IgD-negative memory B cell (primary cell): ENCODE data around the gene RER1. TPM values are rescaled to one million over a fixed set of nuclear protein-coding genes. Genes with fewer than 3 reads are reported as not detected.

Source experiments
- H3K27ac Mint-ChIP-seq, 3 donors: one replicate each; pipeline ENCODE4 v1.8.0; 2020 to 2022; ENCODE audit warnings: mild to moderate bottlenecking in 3 of 3, mixed read lengths in 3 of 3, moderate library complexity in 1 of 3
- H3K27me3 Mint-ChIP-seq: one replicate; pipeline ENCODE4 v1.8.0; 2021; ENCODE audit warnings: mixed read lengths
- H3K36me3 Mint-ChIP-seq: one replicate; pipeline ENCODE4 v1.8.0; 2020; ENCODE audit warnings: mild to moderate bottlenecking, mixed read lengths
- H3K4me1 Mint-ChIP-seq, 3 donors: one replicate each; pipeline ENCODE4 v1.8.0; 2020 to 2022; ENCODE audit warnings: mixed read lengths in 3 of 3, mild to moderate bottlenecking in 1 of 3
- H3K4me3 Mint-ChIP-seq, 4 donors: one replicate each; pipeline ENCODE4 v1.8.0; 2020 to 2022; ENCODE audit warnings: mild to moderate bottlenecking in 4 of 4, mixed read lengths in 4 of 4, moderate library complexity in 3 of 4
- H3K9me3 Mint-ChIP-seq, 3 donors: one replicate each; pipeline ENCODE4 v1.8.0; 2020 to 2021; ENCODE audit warnings: mixed read lengths in 3 of 3, mild to moderate bottlenecking in 1 of 3
- polyA plus RNA-seq: library from polyadenylated mRNA; unstranded; fragments of 300-500 nt; fragmentation: Illumina TruSeq; gene quantifications from one replicate; pipeline ENCODE4 v1.2.3, GENCODE V29; 2021

Gene RER1
- polyA plus RNA-seq, 1 donor from 2014 or later: 141 TPM

DNA sequence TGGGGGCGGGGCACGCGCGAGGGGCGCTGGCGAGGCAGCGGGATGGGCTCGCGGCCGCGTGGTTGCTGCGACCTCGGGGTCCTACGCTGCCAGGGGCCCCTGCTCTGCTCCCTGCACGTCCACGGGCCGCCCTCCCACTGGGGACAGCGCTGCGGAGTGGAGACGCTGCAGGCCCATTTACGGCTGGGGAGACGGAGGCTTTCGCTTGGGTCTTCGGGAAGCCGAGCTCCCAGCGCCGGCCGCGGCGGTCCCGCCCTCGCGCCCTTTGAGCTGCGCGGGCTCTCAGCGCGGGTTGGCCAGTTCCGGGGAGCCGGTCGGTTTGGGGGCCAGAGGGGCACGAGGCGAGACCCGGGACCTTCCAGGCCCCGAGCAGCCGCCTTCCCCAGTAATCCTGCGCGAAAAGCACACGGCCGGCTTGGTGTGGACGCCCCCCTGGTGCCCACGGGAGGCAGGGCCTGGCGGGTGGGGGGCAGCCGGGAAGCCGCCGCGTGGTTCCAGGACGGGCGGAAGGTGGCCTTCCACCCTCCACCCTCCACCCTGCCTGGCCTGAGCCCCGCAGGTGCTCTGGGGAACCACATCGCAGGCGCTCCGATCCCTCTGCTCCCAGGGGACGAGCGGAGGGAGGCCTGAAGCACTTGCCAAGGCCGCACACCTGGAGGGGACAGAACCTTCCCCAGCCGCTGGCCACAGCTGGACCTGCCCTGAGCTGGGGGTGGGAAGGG is 21.3 kb downstream of the RER1 start:
- Mint-ChIP-seq H3K27me3 (peaks cover 7% of the 10 kb centered on the region), H3K4me3 (peak overlapping the region; percentile 77 to 97 (median 92)), H3K9me3 (no peaks in the 10 kb centered on the region), H3K27ac (peak overlapping the region in 2 of 3 donors; percentile 53 to 85), H3K36me3 (no peaks in the 10 kb centered on the region), H3K4me1 (peaks cover 15 to 35% (median 24%) of the 10 kb centered on the region in 3 donors)

GRCh38 chr1:2413495-2414296 is 22.1 kb downstream of the RER1 start:
- no peaks in the 10 kb centered on the region for H3K36me3 Mint-ChIP-seq
- peak overlapping the region; percentile 77 to 97 (median 90) for H3K4me3 Mint-ChIP-seq
- H3K27ac Mint-ChIP-seq: peak overlapping the region; percentile 84 to 95 (median 95)
- peaks cover 15 to 35% (median 24%) of the 10 kb centered on the region in 3 donors for H3K4me1 Mint-ChIP-seq
- peaks cover 7% of the 10 kb centered on the region for H3K27me3 Mint-ChIP-seq
- no peaks in the 10 kb centered on the region for H3K9me3 Mint-ChIP-seq

DNA sequence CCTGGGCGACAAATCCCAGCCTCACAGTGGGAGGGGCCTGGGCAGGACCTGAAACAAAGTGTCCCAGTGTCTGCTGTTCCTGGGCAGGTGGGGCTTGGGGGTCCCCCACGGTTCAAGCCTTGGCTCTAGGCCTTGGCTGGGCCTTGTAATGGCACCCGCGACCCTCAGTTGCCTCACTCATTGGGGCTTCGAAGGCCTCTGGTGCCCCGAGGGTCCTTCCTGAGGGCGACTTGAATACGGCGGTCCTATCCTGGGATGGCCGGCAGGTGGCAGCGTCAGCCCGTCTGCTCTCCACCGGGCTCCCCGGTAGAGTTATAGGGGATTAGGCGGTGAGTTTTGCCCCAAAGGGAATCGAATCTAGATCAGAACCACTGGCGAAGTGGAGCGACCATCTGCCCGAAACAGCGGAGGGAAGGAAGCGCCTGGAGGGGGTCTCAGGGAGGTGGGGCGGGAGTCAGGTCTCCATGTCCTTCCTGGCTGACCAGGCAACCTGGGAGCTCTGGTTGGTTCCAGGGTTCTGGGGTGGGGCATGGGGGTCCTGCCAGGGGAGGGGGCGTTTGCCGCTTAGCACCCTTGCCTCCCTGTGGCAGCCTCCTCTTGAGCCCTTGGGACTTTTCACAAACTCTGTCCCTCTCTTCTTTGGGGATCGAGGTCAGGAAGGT is 22.8 kb downstream of the RER1 start:
- Mint-ChIP-seq H3K36me3 (no peaks in the 10 kb centered on the region), H3K9me3 (no peaks in the 10 kb centered on the region), H3K27me3 (peaks cover 11% of the 10 kb centered on the region), H3K4me1 (peaks cover 15 to 35% (median 27%) of the 10 kb centered on the region in 3 donors), H3K27ac (peak overlapping the region; percentile 84 to 95 (median 95)), H3K4me3 (peak overlapping the region; percentile 77 to 97 (median 90))

- Mint-ChIP-seq H3K27ac (peak overlapping the region; percentile 70 to 92 (median 80)), H3K4me1 (peaks cover 15 to 34% (median 27%) of the 10 kb centered on the region in 3 donors), H3K9me3 (no peaks in the 10 kb centered on the region), H3K4me3 (peak overlapping the region; percentile 74 to 94 (median 84)), H3K27me3 (peaks cover 11% of the 10 kb centered on the region), H3K36me3 (no peaks in the 10 kb centered on the region)
Observed at GRCh38 chr1:2415337-2415736, 23.7 kb downstream of the RER1 start.

DNA sequence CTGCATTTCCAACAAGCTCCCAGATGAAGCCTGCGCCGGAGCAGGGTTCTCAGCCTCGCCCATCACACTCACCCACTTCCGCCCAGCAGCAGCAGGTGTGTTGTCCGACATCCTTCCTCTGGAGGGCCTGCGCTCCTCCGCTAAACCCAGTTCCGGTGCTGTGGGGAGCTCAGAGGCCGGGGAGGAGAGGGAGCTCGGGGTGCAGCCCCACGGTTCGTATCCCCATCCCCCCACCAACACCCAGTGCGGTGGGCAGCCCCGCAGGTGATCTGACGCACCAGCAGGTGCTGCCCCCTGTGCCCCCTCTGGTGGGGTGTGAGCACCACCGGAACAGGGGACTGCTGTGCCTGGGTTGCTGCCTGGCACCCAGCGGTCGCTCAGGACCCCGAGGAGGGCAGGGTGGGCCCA is 24.2 kb downstream of the RER1 start:
- H3K36me3 Mint-ChIP-seq: no peaks in the 10 kb centered on the region
- no peaks in the 10 kb centered on the region for H3K9me3 Mint-ChIP-seq
- peaks cover 11% of the 10 kb centered on the region for H3K27me3 Mint-ChIP-seq
- peak overlapping the region; percentile 70 to 92 (median 80) for H3K27ac Mint-ChIP-seq
- peaks cover 15 to 30% (median 27%) of the 10 kb centered on the region in 3 donors for H3K4me1 Mint-ChIP-seq
- H3K4me3 Mint-ChIP-seq: peak overlapping the region; percentile 74 to 94 (median 84)

GRCh38 chr1:2416403-2416802 is 24.8 kb downstream of the RER1 start:
- peaks cover 11% of the 10 kb centered on the region for H3K27me3 Mint-ChIP-seq
- no peaks in the 10 kb centered on the region for H3K9me3 Mint-ChIP-seq
- H3K27ac Mint-ChIP-seq: peak overlapping the region; percentile 60 to 92 (median 71)
- no peaks in the 10 kb centered on the region for H3K36me3 Mint-ChIP-seq
- H3K4me1 Mint-ChIP-seq: peaks cover 15 to 28% (median 25%) of the 10 kb centered on the region in 3 donors
- H3K4me3 Mint-ChIP-seq: peak overlapping the region; percentile 17 to 94 (median 84)

DNA sequence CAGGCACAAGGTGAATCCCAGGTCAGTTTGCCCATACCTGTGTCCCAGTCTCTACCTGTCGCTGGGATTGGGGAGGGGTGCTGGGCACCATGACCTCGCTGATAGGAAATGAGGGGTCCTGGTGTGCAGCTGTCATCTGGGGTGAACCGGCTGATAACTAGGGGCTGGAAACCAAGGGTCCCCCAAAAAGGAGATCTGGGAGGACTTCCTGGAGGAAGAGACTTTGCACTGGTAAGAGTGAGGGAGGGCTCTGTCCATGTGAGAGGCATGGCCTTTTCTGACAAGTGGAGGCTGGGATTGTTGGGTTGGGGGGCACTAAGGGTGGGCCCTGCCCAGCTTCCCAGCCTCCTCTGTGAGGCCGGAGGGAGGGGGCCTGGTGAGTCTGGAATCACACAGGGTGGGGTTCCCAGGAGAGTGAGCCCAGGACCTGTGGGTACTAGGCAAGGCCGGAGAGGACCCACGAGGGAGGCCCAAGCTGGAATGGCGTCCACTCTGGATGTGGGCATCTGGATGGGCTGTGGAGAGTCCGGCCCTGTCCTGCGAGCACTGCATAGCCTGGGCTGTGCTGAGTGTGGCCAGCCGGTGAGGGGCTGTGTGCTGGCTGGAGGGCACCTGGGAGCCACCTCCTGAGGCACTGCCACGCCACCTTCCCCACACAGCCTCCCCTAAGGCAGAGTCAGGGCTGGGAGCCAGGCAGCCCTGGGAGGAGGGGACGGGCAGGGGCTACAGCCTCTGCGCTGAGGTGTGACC is 25.6 kb downstream of the RER1 start:
- peak overlapping the region in 2 of 4 donors; percentile 17 to 93 for H3K4me3 Mint-ChIP-seq
- H3K36me3 Mint-ChIP-seq: no peaks in the 10 kb centered on the region
- peaks cover 15 to 26% (median 25%) of the 10 kb centered on the region in 3 donors for H3K4me1 Mint-ChIP-seq
- peaks cover 0 to under 1% (median 0%) of the 10 kb centered on the region in 3 donors for H3K9me3 Mint-ChIP-seq
- H3K27ac Mint-ChIP-seq: peak overlapping the region in 1 of 3 donors; percentile 60
- peaks cover 11% of the 10 kb centered on the region for H3K27me3 Mint-ChIP-seq

DNA sequence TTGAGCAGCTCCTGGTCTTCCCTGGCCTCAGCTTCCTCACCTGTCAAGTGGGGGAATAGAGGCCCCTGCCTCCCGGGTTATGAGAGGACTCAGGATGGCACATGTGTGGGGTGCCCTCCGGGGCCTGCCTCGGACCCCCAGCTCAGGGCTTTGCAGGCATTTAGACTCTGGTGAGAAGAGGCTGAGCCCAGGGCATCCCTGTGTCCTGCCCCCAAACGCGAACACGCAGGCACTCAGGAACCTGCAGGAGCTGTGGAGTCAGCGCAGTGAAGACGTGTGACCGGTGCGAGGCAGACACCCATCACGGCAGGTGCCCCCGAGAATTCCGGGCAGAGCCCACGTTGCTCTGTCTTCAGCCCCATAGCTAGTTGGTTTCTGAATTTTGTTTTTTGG is 26.2 kb downstream of the RER1 start:
- peaks cover 0 to 2% (median 0%) of the 10 kb centered on the region in 3 donors for H3K9me3 Mint-ChIP-seq
- H3K27ac Mint-ChIP-seq: peak overlapping the region in 1 of 3 donors; percentile 46
- peaks cover 11% of the 10 kb centered on the region for H3K27me3 Mint-ChIP-seq
- H3K4me3 Mint-ChIP-seq: no peak overlapping the region
- peaks cover 15 to 26% (median 25%) of the 10 kb centered on the region in 3 donors for H3K4me1 Mint-ChIP-seq
- no peaks in the 10 kb centered on the region for H3K36me3 Mint-ChIP-seq

- H3K36me3 Mint-ChIP-seq: no peaks in the 10 kb centered on the region
- H3K4me3 Mint-ChIP-seq: no peak overlapping the region
- H3K9me3 Mint-ChIP-seq: peaks cover 0 to 4% (median 0%) of the 10 kb centered on the region in 3 donors
- H3K27me3 Mint-ChIP-seq: peaks cover 11% of the 10 kb centered on the region
- peaks cover 15 to 25% (median 24%) of the 10 kb centered on the region in 3 donors for H3K4me1 Mint-ChIP-seq
- H3K27ac Mint-ChIP-seq: no peak overlapping the region
Observed at GRCh38 chr1:2418791-2419320, 27.2 kb downstream of the RER1 start.

GRCh38 chr1:2419416-2419815 is 27.8 kb downstream of the RER1 start:
- H3K9me3 Mint-ChIP-seq: peaks cover 0 to 4% (median 0%) of the 10 kb centered on the region in 3 donors
- no peaks in the 10 kb centered on the region for H3K36me3 Mint-ChIP-seq
- peaks cover 11 to 20% (median 19%) of the 10 kb centered on the region in 3 donors for H3K4me1 Mint-ChIP-seq
- H3K27ac Mint-ChIP-seq: no peak overlapping the region
- no peak overlapping the region for H3K4me3 Mint-ChIP-seq
- peaks cover 11% of the 10 kb centered on the region for H3K27me3 Mint-ChIP-seq

GRCh38 chr1:2422523-2422922 is 30.9 kb downstream of the RER1 start:
- Mint-ChIP-seq H3K4me3 (no peak overlapping the region), H3K36me3 (no peaks in the 10 kb centered on the region), H3K9me3 (peaks cover 0 to 4% (median 0%) of the 10 kb centered on the region in 3 donors), H3K4me1 (peaks cover 0 to 3% (median 0%) of the 10 kb centered on the region in 3 donors), H3K27me3 (peaks cover 6% of the 10 kb centered on the region), H3K27ac (no peak overlapping the region)

DNA sequence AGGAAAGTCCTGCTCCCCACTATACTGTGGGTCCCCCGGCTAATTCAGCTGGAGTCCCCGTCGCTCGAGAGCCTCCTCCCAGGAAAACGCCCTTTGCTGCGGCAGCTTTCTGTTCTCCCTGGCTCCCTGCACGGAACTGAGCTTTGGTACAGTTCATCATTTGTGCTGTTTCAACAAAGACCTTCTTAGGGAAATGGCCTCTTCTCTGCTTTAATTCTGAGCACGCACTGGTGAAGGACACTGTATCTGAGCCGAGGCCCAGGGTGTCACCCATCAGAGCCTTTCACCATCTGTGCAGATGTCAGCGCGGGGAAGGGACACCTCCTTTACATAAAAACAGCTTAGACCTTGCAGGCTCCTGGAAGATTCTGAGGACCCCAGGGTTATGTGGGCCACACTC is 34.3 kb downstream of the RER1 start:
- H3K4me1 Mint-ChIP-seq: no peaks in the 10 kb centered on the region
- peaks cover 0 to 4% (median 2%) of the 10 kb centered on the region in 3 donors for H3K9me3 Mint-ChIP-seq
- H3K36me3 Mint-ChIP-seq: no peaks in the 10 kb centered on the region
- no peak overlapping the region for H3K4me3 Mint-ChIP-seq
- no peak overlapping the region for H3K27ac Mint-ChIP-seq
- peaks cover 6% of the 10 kb centered on the region for H3K27me3 Mint-ChIP-seq

DNA sequence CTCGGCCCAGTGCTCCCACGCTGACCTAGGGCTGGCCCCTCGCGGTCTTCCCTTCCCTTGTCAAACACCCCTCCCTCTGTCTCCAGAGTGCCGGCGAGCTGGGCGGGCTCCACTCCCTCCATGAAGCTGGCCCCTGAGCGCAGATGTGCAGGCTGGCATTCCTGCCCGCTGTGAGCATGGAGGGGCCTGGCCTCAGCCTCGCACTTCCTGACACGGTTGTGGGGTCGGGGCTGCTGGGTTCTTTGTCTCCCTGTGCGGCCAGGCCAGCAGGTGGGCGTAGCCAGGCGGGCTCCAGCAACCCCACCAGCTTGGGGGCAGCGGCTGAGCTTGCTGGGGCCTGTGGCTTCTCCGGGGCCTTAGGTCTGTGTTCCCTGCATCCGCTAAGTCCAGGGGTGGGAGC is 34.9 kb downstream of the RER1 start:
- Mint-ChIP-seq H3K36me3 (no peaks in the 10 kb centered on the region), H3K4me1 (no peaks in the 10 kb centered on the region), H3K4me3 (peak overlapping the region in 1 of 4 donors; percentile 3), H3K27ac (no peak overlapping the region), H3K9me3 (peaks cover 0 to 4% (median 2%) of the 10 kb centered on the region in 3 donors), H3K27me3 (peaks cover 6% of the 10 kb centered on the region)

DNA sequence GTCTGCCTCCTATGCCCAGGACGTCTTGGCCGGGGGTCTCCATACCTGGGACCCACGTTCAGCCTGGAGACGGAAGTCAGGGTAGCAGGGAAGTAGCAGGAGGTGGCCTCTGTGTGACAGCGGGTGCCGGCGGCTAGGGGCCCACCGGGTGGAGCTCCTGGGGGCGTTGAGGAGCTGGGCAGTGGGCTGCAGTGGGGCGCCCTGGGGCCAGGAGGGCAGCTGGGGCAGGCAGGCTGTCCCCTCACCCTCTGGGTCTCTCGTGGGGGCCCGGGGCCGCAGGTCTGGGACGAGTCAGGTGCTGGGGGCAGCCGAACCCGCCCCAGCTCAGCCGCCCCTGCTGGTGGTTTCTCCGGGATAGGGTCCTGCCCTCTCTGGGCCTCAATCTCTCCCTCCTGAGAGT is 35.4 kb downstream of the RER1 start:
- H3K27me3 Mint-ChIP-seq: peaks cover 6% of the 10 kb centered on the region
- no peak overlapping the region for H3K27ac Mint-ChIP-seq
- no peaks in the 10 kb centered on the region for H3K4me1 Mint-ChIP-seq

More for the DNA sequence above, 35.4 kb downstream of the RER1 start:
- H3K9me3 Mint-ChIP-seq: peaks cover 0 to 4% (median 2%) of the 10 kb centered on the region in 3 donors
- H3K4me3 Mint-ChIP-seq: no peak overlapping the region
- H3K36me3 Mint-ChIP-seq: no peaks in the 10 kb centered on the region
